Erythroblast (primary cell): ENCODE results near the gene XRCC4.

Experiments
- DNase-seq, 2 experiments: peaks; one replicate each; lab custom pipeline; 2025; lab: John Stamatoyannopoulos, UW
- GATA1 ChIP-seq: IDR thresholded peaks from 2 replicates; pipeline ENCODE4 v1.6.1; 2011; ENCODE audit warnings: low read depth, mild to moderate bottlenecking, control low read depth, low read length, moderate library complexity
- POLR2A ChIP-seq: IDR thresholded peaks from 2 replicates; pipeline ENCODE4 v1.6.1; 2011; ENCODE audit warnings: mild to moderate bottlenecking, low read length

XRCC4 gene

DNA sequence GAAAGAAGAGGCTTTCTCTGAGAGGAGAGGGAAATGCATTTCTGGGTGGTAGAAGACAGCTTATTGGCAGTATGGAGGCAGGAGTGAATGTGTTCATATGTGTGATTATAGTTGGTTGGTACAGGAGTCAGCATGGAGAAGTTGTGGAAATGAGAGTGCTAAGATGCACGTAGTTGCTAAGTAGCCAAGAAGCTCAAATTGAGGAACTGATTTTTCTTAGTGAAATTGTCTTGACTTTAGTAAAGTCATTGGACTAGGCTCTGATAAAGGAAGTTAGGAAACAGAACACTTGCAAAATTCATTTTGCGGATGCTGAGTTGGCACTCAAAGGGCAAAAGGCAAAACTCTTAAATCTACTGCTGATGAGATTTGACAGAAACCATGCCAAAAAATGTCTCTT is 235.3 kb downstream of the XRCC4 start:
- no peak for TF ChIP-seq POLR2A
- no peak for TF ChIP-seq GATA1
- no peak for DNase-seq

- no peak for TF ChIP-seq GATA1
- TF ChIP-seq POLR2A, result no peak
- DNase-seq, result no peak
Measured at GRCh38 chr5:83313436-83313835, 236.1 kb downstream of the XRCC4 start.

DNA sequence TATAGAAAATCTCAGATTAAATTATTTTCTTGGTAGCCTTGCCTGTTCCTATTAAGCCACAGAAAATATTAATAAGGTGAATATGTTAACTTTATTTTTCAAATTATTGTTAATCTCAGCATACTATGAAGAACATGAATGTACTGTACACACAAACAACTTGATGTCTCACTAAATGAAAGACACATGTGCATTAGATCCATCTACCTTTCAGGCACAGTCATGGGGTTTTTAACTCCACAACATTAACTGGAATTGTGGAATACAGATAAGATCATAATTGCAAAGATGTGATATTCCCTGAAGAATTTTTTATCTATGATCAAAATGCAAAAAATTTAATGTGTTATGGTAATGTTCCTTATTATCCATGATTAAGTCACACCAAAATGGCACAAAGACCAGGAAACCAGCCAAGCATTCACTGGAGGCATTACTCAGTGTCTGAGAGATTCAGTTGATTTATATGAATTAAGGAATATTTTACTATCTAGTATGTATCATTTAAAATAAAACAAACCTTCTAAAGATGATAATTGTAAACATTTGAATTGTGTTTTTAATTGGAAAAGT is 244.2 kb downstream of the XRCC4 start:
- TF ChIP-seq POLR2A, result no peak
- no peak for TF ChIP-seq GATA1
- DNase-seq, result no peak

GRCh38 chr5:83322273-83322924 is 245.1 kb downstream of the XRCC4 start:
- TF ChIP-seq POLR2A (no peak), GATA1 (no peak)

DNA sequence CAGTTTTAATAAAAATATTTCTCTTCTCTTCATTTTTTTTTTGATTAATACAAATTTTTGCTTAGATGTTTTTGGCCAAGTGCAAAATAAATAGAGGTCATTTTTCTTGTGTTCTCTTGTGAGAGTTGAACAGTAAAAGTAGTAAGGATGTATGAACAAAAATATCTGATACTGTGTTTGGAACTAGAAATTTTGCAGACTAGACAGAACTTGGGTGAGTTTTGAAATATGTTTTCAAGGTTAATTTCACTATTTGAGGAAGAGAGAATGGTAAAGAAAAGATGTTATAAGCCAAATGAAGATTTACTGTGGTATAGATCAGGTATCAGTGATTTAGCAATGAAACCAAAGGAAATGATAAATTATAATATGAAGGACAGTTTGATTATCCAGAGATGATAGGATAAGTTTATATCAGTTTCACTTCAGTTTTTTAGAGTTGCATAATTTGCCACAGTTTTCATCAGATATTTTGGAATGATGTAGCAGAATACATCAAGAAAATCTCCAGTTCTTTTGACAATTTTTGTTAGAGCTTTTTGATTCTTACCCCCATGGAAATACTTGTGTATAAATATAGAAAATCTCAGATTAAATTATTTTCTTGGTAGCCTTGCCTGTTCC is 246.3 kb downstream of the XRCC4 start:
- TF ChIP-seq POLR2A, result no peak
- no peak for TF ChIP-seq GATA1

More at GRCh38 chr5:83322273-83322924, 245.1 kb downstream of the XRCC4 start:
- DNase-seq, result no peak

GRCh38 chr5:83331842-83332241 is 254.5 kb downstream of the XRCC4 start:
- no peak for TF ChIP-seq GATA1
- no peak for TF ChIP-seq POLR2A
- no peak for DNase-seq

More for the DNA sequence above, 246.3 kb downstream of the XRCC4 start:
- DNase-seq, result no peak

DNA sequence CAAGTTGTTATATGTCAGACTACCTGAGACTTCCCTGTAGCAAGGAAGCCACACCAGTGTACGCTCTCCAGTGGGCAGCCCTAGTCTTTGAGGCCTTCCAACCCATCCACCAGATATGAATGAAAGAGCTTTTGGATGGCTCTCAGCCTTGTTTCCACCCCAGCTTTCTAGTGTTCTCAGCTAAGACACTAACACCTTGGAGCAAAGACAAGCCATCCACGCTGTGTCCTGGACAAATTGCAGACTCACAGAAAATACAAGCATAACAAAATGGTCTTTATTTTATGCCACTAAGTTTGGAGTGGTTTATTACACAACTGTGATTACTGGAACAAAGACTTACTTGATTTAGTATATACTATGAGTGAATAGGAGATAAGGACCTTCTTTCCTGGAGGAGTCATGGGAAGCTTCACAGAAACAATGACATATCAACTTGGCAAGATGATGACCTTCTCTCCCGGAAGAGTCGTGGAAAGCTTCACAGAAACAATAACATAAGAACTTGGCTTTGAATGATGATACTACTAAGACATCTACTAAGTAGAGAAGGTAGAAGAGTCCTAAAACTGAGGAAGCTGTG is 260.2 kb downstream of the XRCC4 start:
- DNase-seq, result no peak
- TF ChIP-seq POLR2A (no peak), GATA1 (no peak)

GRCh38 chr5:83340511-83340918 is 263.2 kb downstream of the XRCC4 start:
- no peak for TF ChIP-seq GATA1
- no peak for TF ChIP-seq POLR2A
- peak in 1 of 2 experiments; percentile 7 for DNase-seq

GRCh38 chr5:83341815-83342334 is 264.5 kb downstream of the XRCC4 start:
- DNase-seq, result no peak
- no peak for TF ChIP-seq GATA1
- TF ChIP-seq POLR2A, result no peak

GRCh38 chr5:83342465-83342864 is 265.1 kb downstream of the XRCC4 start:
- no peak for TF ChIP-seq GATA1
- no peak for TF ChIP-seq POLR2A

DNA sequence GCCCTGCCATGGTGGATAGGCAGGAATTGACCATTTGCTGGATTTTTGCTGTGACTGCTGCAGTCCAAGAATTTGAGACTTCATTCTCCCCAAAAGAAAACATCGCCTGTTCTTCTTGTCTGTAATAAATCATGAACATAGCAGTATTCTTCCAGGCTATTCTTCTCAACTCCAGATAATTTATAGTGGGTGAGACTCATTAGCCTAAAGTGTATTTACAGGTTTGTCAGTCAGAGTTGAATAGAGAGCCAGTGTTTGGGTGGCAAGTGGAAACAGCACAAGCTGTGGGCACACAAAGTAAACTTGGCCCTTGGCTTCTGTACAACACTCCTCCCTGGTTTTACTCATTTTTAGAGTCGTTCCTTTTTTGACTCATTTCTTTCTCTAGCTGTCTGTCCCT is 266.0 kb downstream of the XRCC4 start:
- TF ChIP-seq GATA1 (no peak), POLR2A (no peak)
- no peak for DNase-seq

More at GRCh38 chr5:83342465-83342864, 265.1 kb downstream of the XRCC4 start:
- no peak for DNase-seq

- TF ChIP-seq GATA1, result no peak
- no peak for TF ChIP-seq POLR2A
- DNase-seq, result no peak
Measured at GRCh38 chr5:83345423-83345822, 268.1 kb downstream of the XRCC4 start.

GRCh38 chr5:83348281-83348780 is 271.0 kb downstream of the XRCC4 start:
- TF ChIP-seq POLR2A (no peak), GATA1 (no peak)
- DNase-seq, result peak in 1 of 2 experiments; percentile 8
